Activated gamma-delta T cell treated with Interleukin-2 at 50 U/mL for 16 hours (primary cell): ENCODE measurements around the gene FAAP20.

Source experiments
- DNase-seq: peaks from one replicate; pipeline ENCODE4 v3.0.0-alpha.2; 2020

The FAAP20 gene

DNA sequence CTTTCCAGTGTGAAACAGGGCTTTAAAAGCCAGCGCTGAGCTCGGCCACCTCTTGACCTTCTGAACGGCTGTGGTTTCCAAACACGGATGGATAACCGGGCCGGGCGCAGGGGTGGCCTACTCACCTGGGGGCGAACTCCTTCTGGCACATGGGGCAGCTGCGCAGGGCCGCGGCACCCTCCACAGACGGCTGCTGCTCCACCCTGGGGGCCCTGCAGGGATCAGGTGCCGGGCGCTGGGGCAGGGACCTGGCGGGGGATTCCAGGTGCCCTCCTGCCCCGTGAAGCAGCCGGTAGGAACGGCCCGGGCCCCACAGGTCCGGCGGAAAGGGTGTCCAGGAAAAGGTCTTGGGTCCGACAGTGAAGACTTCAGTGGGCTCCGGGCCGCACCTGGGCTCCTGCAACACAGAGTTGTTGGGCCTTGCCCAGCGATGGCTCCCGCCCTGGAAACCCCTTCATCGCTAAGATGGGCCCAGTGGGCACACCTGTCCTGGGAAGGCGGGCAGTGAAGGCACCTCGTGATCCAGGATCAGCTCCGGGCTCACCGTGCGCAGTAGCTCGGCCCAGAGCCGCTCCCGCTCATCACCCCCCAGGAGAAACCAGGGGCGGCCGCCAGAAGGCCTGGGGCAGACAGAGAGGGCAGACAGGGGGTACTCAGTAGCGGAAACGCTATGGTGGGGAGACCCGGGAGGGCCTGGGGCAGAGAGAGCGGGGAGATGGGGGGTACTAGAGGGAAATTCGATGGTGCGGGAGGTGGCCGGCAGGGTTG, 874 bp downstream of the FAAP20 start:
- DNase-seq = no peak

DNA sequence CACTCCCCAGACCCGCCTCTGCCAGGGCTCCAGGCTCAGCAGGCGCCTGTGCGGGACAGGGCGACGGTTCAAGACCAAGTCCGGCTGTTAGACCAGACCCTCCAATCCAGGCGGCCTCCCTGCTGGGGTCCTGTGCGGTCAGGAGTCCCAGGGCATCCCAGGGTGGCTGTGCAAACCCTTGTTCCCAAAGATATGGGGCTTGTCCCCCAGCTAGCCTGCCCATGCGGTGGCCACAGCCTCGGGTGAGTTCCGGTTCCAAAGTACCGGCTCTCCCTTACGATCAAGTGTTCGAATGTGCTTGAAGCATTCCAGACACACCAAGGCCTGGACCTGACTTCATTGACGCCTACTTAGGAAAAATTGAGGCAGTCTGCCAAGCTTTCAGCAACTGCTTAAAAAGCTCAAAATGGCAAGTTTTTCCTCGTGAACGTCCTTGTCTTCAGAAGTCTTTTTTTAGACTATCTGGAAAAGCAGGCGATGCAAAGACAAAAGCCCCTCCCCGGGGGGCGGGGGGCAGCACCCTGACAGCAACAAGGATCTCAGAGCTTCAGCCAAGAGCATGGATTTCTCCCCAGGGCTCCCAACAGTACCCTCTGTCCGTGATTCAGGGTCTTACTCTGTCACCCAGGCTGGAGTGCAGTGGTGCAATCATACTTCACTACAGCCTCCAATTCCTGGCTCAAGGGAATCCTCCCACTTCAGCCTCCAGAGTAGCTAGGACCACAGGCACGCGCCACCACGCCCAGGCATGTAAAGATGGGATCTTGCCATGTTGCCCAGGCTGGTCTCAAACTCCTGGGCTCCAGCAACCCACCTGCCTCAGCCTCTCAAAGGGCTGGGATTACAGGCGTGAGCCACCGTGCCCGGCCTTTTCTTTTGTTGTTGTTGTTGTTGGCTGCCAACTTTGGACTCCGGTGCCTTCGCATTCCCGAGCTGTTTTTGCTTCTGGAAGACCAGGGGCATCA, 2.3 kb downstream of the FAAP20 start:
- no peak for DNase-seq

DNA sequence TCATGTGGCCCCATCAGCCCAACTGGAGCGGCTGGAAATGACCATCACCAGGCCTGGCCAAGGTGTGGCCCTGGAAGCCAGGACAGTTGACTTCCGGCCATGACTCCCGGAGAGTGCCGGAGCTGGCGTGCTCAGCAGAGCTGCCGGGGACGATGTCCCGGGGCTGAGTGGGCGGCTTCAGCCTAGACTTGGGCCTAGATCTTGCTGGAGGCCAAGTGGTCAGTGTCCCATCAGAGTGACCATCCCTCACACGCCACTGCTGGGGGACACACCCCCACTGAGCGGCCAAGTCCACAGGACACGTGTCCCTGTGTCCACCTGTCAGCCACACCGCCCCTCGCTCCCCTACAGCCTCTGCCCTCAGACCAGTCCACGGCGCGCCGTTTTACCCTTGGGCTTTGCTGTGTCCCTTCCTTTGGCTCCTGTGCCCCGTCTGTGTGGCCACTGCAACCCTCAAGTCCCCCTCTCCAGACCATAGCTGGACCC, 4.0 kb downstream of the FAAP20 start:
- DNase-seq = no peak

DNA sequence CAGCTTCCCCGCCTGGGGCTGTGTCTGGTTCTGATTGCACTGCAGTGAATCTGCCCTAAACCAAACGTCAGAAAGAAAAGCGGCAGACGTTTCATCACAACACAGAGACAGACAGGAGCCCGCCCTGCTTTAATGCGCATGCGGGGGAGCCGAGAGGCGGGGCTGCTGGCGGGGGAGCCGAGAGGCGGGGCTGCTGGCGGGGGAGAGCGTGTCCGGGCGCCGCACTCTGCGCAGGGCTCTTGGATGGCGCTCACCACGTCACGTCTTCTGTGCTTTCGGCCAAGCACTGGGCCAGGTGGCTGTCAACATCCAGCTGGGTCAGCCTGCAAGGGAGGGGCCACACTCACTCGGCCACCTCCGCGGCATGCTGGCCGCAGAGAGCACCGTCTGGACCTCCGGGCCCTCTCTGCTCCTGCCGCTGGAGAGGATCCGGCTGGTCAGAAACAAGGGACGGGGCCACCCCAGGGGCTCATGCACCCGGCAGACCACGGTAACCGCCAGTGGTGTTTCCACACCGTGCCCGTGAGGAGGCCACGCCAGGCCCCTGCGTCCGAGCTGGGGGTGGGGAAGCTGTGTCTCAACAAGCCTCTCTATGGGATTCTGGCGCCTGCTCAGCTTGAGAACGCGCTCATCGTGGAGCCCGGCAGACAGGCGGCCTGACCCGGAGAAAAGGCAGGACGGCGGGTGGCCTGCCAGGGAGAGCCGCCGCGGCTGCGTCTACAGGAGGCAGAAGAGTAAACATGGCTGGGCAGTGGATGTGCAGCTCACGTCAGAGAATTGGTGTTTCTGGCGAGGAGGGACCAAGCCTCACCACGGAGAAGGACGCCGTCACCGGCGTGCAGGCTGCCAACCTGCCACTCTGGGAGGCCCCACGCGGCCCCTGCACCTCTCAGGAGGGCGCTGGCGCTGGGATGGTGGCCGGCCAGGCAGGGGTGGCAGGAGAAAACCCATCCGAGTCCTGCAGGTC, 4.8 kb downstream of the FAAP20 start:
- peak; percentile 90 for DNase-seq

DNA sequence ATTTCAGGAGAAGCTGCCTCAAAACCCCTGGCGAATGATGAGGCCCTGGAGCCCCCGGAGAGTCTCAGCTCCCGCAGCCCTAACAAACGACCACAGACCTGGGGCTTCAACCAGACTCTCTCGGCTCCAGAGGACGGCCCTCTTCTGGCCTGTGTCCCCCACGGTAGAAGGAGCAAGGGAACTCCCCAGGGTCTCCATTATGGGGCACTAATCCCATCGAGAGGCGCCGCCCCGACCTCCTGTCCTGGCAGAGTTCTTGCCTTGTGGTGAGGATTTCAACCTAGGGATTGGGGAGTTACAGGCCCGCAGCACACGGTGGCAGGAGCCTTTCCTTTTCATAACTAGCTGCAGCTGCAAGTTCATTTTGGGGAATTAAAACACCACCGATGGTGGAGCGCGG, 6.2 kb downstream of the FAAP20 start:
- no peak for DNase-seq

DNA sequence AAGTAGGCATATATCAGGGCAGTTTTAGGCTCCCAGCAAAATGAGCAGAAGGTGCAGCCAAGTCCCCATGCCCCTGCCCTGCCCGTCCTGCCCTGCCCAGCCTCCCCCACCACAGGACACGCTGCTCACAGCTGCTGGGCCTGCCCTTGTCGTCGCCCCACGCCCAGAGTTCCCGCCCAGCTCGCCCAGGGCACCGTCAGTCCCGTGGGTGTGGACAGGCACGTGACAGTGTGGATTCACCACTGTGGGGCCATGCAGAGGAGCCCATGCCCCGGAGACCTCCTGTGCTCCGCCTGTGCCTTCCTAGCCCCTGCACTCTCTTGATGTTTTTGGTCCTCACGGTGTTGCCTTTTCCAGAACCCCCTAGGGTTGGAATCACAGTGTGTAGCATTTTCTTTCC, 7.0 kb downstream of the FAAP20 start:
- DNase-seq = no peak

DNA sequence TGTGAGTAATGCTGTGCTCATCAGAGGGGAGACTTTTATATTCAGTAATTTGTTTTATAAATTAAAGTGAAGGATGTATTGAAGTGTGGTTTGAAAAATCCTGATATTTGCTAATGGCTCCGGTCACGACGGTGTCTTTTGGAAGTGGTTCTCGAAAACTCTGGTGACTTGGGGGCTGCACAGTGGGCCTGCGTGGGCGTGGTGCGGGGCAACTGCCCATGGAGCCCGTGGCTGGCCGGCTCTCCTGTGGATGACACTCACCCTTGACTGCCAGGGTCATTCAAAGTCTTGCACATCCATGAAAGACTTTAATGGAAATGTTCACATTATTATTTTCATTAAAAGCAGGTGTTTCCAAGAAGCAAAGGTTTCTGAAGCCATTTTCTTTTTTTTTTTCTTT, 7.7 kb downstream of the FAAP20 start:
- no peak for DNase-seq

DNA sequence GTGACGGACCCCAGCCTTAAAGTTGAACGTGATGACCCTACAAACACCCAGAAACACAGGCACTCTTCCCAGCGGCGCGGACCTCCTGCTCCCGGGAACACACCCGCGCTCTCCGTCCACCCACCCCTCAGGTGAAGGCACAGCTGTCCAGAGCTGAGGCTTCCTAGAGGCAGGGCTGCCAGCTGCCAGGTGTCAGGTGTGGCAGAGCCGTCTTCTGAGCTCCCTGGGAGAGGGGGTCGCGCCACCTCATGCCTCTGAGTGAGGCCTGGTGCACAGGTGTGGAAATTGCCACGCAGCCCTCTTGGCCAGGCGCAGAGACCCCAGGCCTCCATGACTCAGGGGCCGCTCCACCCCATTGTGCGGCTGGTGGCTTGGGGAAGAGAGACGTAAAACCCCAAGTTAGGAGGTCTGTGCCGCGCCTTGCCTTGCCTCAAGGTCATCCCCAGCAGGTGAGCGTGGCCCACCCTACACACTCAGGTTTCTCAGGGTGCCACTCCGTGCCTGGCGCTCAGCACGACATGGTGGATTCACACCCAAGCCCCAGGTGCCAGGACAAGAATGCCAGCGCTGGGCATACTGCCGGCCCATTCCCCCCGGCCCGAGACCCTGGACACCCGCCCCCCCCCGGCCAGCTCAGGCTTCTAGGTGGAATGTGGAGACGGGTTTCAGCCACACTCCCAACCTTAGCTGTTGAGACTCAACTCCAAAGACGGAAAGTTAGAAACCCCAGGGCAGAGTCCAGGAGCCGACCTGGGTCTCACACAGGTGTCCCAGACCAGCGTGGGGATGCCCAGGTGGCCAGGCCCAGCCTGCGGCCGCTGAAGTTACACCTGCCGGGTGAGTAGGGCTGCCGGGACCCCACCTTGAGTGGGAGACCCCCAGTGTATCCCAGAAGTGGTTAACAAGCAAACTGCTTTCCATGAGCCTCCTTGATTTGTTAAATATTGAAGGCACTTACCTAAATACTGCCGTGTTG, 8.4 kb downstream of the FAAP20 start:
- no peak for DNase-seq

DNA sequence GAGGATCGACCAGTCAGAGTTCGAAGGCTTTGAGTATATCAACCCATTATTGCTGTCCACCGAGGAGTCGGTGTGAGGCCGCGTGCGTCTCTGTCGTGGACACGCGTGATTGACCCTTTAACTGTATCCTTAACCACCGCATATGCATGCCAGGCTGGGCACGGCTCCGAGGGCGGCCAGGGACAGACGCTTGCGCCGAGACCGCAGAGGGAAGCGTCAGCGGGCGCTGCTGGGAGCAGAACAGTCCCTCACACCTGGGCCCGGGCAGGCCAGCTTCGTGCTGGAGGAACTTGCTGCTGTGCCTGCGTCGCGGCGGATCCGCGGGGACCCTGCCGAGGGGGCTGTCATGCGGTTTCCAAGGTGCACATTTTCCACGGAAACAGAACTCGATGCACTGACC, 9.6 kb downstream of the FAAP20 start:
- DNase-seq = no peak

DNA sequence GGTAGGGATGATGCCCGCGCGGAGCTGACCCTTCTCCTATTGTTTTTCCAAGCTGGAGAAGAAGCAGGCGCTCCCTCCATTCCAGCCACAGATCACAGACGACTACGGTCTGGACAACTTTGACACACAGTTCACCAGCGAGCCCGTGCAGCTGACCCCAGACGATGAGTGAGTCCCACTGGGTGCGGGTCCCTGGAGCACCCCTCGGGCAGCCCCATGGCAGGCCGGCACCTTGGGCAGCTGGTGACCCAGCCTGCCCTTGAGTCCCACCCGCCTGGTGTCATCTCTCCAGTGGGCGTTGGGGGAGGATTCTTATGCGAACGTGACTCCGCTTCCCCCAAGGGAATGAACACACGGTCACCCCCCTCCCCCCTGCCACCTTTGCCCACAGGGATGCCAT, 10.0 kb downstream of the FAAP20 start:
- no peak for DNase-seq

DNA sequence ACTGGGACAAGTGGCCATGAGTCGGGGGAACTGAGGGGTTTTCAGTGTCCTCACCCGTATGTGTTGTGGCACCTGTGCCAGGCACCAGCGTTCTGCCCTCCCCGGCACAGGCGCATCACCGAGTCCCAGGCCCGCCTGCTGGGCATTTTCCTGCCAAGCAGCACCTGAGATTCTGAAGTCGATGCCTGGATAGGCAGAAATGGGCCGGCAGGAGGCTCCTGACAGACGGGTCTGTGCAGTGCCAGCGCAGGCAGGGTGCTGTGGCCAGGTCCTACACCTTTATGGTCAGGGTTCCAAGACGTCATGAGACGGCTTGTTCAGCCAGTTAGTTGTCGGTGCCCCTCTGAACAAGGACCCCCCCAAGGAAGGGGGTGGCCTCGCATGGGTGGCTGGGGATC, 10.6 kb downstream of the FAAP20 start:
- DNase-seq = no peak

DNA sequence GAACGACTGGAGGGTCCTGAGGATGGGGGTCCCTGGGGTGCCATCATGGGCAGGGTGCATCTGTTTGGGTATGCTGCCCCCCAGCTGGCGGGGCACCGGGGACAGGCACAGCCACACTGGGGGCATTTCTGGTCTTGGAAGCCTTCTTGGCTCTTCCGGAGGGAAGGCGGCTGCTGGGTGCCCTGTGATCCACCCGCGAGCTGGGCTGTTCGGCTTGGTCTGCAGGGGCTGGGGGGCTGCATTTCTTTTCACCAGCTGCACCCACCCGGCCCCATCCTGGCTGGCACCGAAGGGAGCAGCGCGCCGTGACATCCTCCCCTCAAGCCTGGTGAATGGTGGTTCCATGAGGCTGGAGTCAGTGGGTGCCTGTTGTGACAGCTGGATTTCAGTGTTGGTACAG, 12.2 kb downstream of the FAAP20 start:
- DNase-seq = no peak

DNA sequence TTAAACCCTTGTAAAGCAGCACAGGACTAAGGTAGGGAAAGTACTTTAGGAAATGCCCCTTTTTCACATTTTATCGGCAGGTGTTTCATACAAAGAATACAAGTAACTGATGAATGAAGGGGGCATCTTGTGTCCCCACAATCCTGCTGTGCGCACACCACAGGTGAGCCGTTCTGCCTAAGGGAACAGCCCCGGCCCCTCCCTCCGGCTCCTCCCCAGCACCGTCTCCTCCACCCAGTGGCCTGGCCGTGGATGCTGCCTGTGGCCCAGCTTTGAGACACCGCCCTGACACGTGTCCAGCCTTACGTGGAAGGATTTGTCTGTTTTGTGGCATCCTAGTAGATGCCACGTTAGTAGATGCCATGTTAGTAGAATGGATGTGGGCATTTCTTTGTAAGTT, 12.8 kb downstream of the FAAP20 start:
- no peak for DNase-seq

DNA sequence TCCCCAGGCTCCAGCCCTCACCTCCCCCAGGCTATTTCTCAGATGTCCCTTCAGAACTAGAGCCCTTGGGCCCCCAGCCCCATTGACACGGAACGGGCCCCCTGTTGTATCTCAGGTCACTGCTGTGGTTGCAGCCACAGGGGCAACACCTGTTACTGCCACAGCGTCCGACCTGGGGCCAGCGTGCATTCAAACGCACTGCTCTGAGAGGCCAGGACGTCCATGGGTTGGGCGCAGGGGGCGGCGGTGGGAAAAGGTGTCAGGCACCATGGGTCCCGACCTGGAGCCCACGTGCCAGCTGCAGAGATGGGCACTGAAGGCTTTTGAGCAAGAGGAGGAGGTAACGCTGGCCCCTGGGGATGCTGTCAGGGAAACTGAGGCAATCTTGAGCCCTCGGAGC, 13.3 kb downstream of the FAAP20 start:
- no peak for DNase-seq

DNA sequence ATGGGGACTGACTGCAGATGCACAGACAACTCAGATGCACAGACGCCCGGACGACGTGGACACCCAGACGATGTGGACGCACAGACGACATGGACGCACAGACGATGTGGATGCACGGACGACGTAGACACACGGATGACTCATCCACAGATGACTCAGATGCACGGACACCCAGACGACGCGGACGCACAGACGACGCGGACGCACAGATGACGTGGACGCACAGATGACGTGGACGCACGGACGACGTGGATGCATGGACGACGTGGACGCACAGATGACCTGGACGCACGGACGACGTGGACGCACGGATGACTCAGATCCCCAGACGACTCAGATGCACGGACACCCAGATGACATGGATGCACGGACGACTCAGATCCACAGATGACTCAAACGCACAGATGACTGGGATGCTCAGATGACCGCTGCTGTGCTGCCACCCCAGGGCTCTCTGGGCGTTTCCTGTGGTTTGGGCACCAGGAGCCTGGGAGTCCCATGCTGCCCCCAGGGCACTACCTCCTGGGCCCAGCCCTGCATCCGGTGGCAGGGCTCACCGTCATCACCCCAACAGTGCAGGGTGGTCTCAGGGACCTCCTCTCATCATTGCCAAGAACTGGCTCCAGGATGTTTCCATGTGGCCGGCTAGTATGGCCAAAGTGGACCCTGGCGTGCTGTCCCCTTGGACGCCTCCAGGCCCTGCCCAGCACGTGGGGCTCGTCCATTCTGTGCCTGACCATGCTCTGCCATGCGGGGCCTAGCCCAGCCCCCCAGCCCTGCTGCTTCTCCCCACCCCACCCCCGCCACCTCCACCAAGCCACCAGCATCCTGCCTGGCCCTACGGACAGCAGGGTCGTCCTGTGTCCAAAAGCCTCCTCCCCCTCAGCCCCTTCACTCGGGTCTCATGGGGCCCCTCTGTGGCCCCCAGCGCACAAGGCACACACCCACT, 14.0 kb downstream of the FAAP20 start:
- no peak for DNase-seq

DNA sequence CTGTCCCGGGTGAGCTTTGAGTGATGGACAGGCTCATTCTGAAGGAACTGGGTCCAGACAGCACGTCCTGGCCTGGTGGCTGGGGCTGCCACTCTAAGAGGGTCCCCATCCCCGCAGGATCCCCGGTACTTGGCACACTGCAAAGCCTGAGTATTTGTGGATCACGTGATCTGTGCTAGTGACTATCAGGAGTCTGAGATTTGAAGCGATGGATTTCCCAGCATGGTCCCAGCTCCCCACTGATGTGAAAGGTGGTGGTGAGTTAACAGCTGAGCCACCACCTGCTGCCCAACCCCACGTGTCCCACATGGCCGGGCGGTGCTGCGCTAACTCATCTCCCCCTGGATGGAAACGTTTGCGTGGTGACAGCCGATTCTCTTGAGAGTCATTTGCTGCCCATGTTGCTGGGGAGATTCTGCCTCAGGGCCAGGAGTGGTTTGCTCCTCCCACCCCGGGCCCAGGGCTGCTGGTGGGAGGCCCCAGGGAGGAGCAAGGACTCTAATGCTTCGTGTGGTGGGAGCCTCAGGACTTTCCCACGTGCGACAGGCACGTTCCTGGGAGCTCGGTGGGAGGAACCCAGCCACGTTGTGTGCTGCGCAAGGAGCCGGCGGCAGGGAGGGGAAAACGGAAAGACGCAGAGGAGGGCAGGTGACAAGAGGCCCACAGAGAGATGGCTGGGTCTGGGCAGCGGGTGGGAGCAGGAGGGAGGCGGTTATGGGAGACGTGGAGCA, 15.1 kb downstream of the FAAP20 start:
- DNase-seq = no peak

DNA sequence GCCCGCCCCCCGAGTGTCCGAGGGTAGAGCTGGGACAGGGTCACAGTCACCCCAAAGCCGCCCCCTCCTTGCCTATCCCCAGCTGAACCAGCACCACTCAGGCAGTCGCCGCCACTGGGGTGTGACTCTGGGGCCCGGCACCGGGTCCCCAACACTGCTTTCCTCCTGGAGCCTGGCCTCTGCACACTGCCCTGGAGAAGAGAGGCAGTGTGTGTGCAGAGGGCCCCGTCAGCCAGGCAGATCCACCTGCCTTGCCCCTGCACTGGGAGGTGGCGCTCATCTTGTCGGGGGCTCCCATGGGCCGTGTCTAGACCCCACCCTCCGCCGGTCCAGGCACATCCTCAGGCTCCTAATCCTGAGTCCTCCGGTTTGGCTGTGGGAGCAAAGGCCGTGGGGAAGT, 15.7 kb downstream of the FAAP20 start:
- DNase-seq = no peak

DNA sequence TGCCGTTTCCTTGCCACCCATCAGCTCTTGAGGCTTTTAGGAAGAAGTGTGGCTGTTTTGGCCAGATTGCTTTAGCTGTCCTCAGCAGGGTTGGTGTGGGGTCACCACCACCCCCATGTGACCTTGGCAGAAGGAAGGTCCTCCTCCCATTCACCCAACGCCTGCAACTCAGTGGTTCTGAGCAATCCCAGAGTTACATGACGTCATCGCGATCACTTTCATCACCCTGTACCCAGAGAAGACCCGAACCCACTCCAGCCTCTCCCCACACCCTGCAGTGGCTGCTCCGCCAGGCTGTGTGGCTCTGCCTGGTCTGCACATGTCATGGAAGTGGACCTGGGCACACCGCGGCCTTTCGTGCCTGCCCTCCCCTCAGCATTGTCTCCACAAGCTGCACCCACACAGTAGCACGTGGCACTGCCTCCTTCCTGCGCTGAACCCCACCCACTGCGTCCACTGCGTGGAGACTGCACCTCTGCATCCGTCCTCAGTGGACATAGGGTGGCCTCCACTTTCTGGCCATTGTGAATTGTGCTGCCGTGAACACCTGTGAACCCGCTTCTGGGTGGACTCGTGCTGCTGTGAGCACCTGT, 16.5 kb downstream of the FAAP20 start:
- DNase-seq = no peak

DNA sequence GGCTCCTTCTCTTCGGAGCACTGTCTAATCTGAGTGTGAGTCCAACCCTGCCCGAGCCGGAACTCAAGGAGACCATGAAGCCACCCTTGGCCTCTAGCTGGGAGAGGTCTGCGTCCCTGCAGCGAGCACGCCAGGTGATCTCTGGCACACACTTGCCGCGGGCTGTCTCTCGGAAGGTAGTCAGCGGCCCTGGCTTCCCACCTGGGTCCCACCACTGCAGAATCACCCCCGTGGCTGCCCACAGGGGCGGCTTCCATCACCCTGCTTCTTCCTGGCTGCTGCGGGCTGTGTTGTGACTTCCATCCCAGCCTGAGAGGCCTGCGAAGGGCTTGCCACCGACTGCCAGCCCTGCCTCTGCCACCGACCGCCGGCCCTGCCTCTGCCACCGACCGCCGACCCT, 17.0 kb downstream of the FAAP20 start:
- DNase-seq = no peak
